8988T (cell line): ENCODE data around the gene KCNK6.

Experiments used
- DNase-seq: peaks from one replicate; pipeline ENCODE4 v3.0.0; 2011

Gene KCNK6

GRCh38 chr19:38298821-38299680, 20.6 kb upstream of the KCNK6 start:
- no peak for DNase-seq

GRCh38 chr19:38303517-38304351, 15.9 kb upstream of the KCNK6 start, which contains the start of gene C19orf33:
Gene C19orf33 (plus strand): TSS chr19:38304251. CDS start chr19:38304262, 11 bp downstream.
- DNase-seq = peak; percentile 99

- DNase-seq = no peak
Observed at GRCh38 chr19:38304352-38304865, 15.2 kb upstream of the KCNK6 start.

GRCh38 chr19:38304866-38305429, 14.7 kb upstream of the KCNK6 start:
- peak; percentile 99 for DNase-seq

- no peak for DNase-seq
Observed at GRCh38 chr19:38306236-38306635, 13.4 kb upstream of the KCNK6 start.

GRCh38 chr19:38307076-38307475, 12.6 kb upstream of the KCNK6 start:
- DNase-seq = no peak

GRCh38 chr19:38307597-38307996, 12.0 kb upstream of the KCNK6 start:
- DNase-seq = peak; percentile 66

GRCh38 chr19:38308006-38308766, 11.5 kb upstream of the KCNK6 start:
- DNase-seq = no peak

- DNase-seq = no peak
Observed at GRCh38 chr19:38308926-38309614, 10.6 kb upstream of the KCNK6 start.

- DNase-seq = no peak
Observed at GRCh38 chr19:38309615-38310278, 9.9 kb upstream of the KCNK6 start.

GRCh38 chr19:38310279-38310670, 9.4 kb upstream of the KCNK6 start:
- no peak for DNase-seq

- no peak for DNase-seq
Observed at GRCh38 chr19:38310986-38311385, 8.7 kb upstream of the KCNK6 start.

- DNase-seq = peak; percentile 100
Observed at GRCh38 chr19:38315657-38316476, 3.8 kb upstream of the KCNK6 start, which contains the start of gene YIF1B. Gene YIF1B (minus strand): TSS chr19:38315947. CDS start chr19:38315917, 30 bp downstream.

GRCh38 chr19:38316477-38317067, 3.1 kb upstream of the KCNK6 start:
- no peak for DNase-seq

GRCh38 chr19:38317104-38317612, 2.5 kb upstream of the KCNK6 start:
- DNase-seq = no peak

- no peak for DNase-seq
Observed at GRCh38 chr19:38318660-38319059, 985 bp upstream of the KCNK6 start.

- DNase-seq = no peak
Observed at GRCh38 chr19:38320969-38321339, 1.3 kb downstream of the KCNK6 start.

GRCh38 chr19:38321646-38322196, 2.1 kb downstream of the KCNK6 start:
- peak; percentile 54 for DNase-seq

GRCh38 chr19:38323291-38323690, 3.6 kb downstream of the KCNK6 start:
- DNase-seq = no peak
